ENCODE measurements around the gene ELMO2.

The ELMO2 gene

DNA sequence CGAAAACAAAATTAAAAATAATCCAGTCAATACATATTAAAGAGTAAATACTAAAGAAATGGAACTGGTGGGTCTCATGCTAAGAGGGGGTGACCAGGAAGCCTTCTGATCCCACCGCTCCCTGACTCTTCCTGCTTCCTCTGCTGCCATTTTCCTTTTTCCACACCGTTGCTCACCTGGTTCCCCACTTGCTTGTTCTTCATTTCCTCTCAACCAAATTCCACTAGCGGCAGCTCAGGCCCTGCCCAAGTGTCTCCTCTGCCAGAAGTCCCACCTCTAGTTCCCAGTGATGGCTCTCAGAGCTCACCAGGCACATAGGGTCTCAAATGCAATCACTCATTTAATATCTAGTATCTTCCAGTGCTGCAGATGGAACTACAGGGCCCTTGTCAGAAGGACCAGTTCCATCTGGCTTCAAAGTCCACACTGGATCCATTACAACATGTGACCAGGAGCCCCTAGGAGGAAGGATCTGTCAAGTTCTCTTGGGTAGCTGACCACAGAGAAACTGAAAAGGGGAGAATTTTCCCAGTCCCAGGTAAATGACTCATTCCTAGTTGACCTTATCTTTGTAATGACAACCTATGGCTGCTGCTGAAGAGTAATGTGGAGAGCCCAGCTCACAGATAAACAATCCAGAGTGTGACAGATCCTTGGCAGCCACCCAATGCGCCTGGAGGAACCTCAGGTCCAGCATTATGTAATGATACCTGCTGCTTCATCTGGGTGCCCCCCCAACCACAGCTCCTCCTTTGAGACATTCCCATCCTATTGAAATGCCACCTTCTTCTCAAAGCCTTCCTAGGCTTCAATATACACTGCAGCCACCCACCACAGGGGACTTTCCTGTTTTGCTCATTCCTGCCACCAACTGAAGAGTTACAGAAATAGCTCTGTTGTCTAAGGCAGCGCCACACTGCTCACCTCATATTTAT is 38.2 kb downstream of the ELMO2 start:
- DNase-seq (ENCODE audit: low read depth in 2 of 3, low spot score in 2 of 3), result no peak

DNA sequence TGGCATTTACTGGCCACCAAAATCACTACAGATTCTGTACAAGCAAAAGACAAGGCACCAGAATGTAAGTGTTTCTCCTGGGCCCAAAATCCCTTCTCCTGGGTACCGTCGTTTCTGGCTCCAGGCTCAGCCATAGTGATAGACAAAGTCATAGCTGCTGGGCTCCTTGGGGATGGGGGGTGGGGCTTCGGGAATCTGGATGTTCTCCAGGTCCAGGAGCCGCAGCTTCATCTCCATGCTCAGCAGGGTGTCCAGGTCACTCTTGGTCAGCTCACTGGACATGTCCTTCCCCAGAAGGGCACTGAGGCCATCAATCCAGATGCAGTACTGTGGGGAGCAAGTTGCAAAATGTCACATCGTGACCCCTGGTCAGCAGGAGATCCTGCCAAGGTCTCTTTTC is 39.2 kb downstream of the ELMO2 start:
- DNase-seq (ENCODE audit: low read depth in 2 of 3, low spot score in 2 of 3), result no peak

DNA sequence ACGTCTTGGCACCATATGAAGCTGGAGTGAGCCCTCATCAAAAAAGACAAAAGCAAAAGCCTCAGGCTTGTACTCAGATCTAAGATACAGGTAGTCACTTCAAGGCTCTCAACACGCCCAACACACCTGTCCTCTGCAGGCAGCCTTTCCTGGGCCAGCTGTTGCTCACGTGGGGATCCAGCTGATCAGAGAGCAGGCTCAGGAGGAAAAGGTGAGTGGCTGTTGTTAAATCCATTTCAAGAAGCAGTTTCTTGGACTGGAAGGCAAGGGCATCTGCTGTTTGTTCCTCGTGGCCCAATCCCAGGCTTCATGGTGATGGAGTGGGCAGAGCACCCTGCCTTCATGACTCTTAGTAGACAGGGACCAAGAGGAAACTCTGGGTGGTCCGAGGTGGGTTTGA is 39.6 kb downstream of the ELMO2 start:
- DNase-seq (ENCODE audit: low read depth in 2 of 3, low spot score in 2 of 3), result no peak

DNA sequence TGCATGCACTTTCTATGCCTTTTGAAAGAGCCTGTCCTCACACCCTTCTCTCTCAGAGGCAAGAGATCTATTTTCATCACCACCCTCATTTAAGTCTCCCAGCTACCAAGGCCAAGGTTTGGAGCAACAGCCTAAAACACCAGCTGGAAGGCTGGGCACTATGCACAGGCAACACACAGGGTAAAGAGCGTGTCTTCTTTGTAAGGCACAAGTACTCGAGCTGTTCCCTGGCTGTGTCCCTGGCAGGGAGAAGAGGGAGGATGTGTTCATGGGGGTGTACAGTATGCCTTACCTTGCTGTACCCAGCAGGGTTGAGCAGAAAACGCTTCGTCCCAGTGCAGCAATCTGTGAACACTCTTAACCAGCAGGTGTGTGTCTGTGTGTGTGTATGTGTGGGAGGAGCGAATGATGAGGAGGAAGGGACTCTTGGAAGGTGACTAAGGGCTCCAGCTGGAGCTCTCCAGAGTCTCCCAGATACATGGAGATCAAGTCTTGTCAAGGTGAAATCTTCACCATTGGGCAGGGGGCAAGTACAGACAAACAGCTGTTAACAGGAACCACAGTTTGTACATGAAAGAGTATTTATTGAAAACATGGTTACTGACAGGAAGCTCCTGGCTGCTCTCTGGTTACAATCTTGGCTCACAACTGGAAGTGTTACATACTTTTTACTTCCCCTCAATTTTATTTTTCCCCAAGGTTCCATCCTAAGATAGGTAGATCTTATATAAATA is 40.8 kb downstream of the ELMO2 start:
- no peak for DNase-seq (ENCODE audit: low read depth in 2 of 3, low spot score in 2 of 3)

DNA sequence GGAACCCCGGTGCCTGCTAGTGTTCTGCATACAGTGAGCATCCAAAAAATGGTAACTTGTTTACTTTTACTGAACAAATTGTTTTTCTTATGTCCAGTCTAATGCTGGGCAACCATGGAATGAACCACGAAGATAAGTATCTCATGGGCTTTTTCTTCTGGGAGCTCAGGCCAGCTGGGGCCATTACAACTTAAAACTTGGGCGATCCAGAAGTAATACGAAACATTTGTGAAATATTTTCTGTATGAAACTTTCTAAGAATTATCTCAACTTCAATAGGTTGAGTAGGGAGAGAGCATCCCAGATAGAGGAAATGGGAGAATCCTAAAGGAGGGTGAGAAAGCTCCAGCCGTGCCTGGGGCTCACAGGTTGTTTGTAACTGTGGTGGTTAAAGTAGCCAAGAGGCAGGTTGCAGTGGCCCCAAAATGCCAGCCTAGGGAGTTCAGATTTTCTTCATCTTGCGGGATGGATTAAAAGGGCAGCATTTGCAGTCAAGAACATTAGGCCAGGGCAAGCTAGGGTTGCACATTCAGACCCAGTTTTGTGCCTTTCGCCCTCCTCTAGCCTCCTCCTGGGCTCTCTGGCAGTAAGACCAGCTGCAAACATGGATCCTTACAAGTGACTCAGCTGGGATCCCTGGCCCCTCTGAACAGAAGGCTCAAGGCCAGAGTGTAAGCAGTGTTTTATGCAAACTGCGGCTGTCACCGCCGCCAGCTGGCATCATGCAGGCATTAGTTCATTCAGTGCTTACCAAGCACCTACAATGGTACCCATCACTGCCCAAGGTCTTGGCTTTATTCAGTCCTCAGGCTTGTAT is 41.5 kb downstream of the ELMO2 start:
- no peak for DNase-seq (ENCODE audit: low read depth in 2 of 3, low spot score in 2 of 3)

GRCh38 chr20:46363874-46364669 is 42.3 kb downstream of the ELMO2 start:
- peak; percentile 60 to 76 (median 71) for DNase-seq (ENCODE audit: low read depth in 2 of 3, low spot score in 2 of 3)

GRCh38 chr20:46362921-46363867 is 43.2 kb downstream of the ELMO2 start:
- DNase-seq (ENCODE audit: low read depth in 2 of 3, low spot score in 2 of 3), result no peak

DNA sequence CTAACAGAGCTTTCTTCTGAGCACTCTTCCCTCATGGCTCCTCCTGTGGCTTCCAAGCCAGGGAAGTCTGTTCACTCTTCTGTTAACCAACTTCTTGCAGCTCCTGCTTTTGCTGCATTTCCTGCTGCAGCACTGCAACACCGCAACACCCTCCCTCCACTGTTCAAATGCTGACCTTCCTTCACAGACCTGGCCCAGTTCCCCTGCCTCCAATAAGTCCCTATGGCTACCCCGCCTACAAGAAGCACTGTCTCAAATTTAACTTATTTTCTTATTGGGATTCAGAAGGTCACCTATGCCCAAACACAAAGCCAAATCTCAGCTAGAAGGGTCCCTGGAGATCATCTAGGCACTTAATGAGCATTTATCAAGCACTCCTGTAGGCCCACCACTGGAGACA is 44.6 kb downstream of the ELMO2 start:
- DNase-seq (ENCODE audit: low read depth in 2 of 3, low spot score in 2 of 3), result no peak

GRCh38 chr20:46361381-46361780 is 45.0 kb downstream of the ELMO2 start:
- no peak for DNase-seq (ENCODE audit: low read depth in 2 of 3, low spot score in 2 of 3)

DNA sequence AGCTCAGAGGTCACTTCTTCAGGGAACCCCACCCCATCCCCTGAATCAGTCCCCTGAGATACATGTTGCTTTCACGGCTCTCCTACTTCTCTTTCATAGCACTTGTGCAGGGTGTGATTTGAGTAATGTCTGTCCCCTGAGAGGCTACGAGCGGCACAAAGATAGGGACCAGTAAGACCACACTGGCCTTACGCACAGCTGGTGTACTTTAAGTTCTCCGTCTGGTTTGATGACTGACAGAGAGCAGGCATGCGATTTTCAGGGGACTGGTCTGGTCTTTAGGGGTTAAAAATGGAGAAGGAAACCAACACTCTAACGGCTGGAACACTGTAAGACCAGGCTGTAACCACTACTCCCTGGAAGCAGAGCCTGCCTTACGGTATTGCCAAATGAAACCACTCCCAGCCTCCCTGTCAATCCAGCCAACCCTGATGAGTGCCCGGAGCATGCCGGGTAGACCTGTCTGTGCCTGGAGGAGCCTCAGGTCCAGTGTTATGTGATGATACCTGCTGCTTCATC is 47.1 kb downstream of the ELMO2 start:
- no peak for DNase-seq (ENCODE audit: low read depth in 2 of 3, low spot score in 2 of 3)

- DNase-seq (ENCODE audit: low read depth in 2 of 3, low spot score in 2 of 3), result no peak
These were observed 47.9 kb downstream of the ELMO2 start for GRCh38 chr20:46358346-46359058.

DNA sequence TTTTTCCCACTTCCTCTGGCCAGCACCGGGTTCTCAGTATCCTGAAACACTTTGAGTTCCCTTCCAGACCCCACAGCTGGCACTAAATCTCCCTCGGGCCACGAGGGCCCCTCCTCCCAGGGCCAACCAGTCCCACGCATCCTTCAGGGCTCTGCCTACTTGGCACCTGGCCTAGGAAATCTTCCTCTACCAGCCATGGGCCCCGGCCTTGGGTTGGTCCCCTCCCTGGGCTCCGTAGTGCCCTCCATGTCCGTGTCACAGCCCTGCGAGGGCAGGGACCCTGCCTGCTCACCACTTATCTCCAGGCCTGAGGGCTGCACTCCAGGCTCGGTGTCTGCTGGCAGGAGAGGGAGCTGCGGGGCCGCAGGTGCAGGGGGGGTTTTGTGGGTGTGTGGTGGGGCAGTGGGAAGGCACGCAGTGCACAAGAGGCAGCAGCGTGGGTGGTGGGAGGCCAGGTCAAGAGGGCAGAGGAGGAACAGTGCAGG is 49.3 kb downstream of the ELMO2 start:
- DNase-seq (ENCODE audit: low read depth in 2 of 3, low spot score in 2 of 3), result no peak

- no peak for DNase-seq (ENCODE audit: low read depth in 2 of 3, low spot score in 2 of 3)
These were observed 50.0 kb downstream of the ELMO2 start for GRCh38 chr20:46356195-46357029.

GRCh38 chr20:46355778-46356177 is 50.6 kb downstream of the ELMO2 start:
- no peak for DNase-seq (ENCODE audit: low read depth in 2 of 3, low spot score in 2 of 3)

- no peak for DNase-seq (ENCODE audit: low read depth in 2 of 3, low spot score in 2 of 3)
These were observed 51.3 kb downstream of the ELMO2 start for GRCh38 chr20:46354920-46355654.

GRCh38 chr20:46354207-46354555 is 52.2 kb downstream of the ELMO2 start:
- DNase-seq (ENCODE audit: low read depth in 2 of 3, low spot score in 2 of 3), result no peak

Measured in activated CD8-positive, alpha-beta memory T cell treated with anti-CD3 and anti-CD28 coated beads for 48 hours (primary cell).